GM12864 (cell line): ENCODE measurements around the gene NGB.
A peak's percentile ranks its signal among the peaks of the same experiment; 100 is the strongest.

Source experiments
- DNase-seq: peaks from one replicate; pipeline ENCODE4 v3.0.0-alpha.2; 2011; ENCODE audit warnings: low read depth
- H3K4me3 ChIP-seq: 2 replicates; pipeline ENCODE4 v1.5.1; 2011; ENCODE audit warnings: mild to moderate bottlenecking, low read depth, low read length, control low read depth
- TF ChIP-seq, protein P1 (sequence below): IDR thresholded peaks from 2 replicates; pipeline ENCODE4 v1.5.1; 2011; ENCODE audit warnings: low read depth, mild to moderate bottlenecking, moderate library complexity, low read length, control low read depth, inconsistent platforms; ENCODE audit errors: missing control alignments

The NGB gene

GRCh38 chr14:77306851-77307496, 36.0 kb upstream of the NGB start:
- no peak overlapping the region for H3K4me3 ChIP-seq
- TF ChIP-seq, protein P1, sequence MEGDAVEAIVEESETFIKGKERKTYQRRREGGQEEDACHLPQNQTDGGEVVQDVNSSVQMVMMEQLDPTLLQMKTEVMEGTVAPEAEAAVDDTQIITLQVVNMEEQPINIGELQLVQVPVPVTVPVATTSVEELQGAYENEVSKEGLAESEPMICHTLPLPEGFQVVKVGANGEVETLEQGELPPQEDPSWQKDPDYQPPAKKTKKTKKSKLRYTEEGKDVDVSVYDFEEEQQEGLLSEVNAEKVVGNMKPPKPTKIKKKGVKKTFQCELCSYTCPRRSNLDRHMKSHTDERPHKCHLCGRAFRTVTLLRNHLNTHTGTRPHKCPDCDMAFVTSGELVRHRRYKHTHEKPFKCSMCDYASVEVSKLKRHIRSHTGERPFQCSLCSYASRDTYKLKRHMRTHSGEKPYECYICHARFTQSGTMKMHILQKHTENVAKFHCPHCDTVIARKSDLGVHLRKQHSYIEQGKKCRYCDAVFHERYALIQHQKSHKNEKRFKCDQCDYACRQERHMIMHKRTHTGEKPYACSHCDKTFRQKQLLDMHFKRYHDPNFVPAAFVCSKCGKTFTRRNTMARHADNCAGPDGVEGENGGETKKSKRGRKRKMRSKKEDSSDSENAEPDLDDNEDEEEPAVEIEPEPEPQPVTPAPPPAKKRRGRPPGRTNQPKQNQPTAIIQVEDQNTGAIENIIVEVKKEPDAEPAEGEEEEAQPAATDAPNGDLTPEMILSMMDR: no peak
- DNase-seq: no peak

GRCh38 chr14:77306416-77306815, 35.4 kb upstream of the NGB start:
- TF ChIP-seq, protein P1: no peak
- no peak for DNase-seq

DNA sequence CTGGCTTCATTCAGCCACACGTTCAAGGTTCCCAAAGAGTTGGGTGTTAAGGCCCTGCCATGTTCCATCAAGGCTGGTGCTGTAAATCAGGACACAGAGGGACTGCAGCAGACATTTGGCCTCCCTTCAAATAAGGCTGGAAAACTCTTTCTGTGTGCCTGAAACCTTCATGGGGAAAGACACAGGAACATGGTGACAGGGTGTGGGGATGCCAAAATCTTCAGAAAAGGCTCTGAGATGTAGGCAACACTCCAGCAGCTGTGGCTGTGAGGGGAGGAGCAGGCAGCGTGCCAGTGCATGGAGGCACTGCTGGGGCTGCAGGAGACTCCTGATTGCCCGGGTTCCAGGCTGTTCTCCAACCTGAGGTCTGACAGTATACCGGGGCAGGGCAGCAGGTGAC, 34.7 kb upstream of the NGB start:
- TF ChIP-seq, protein P1: no peak
- H3K4me3 ChIP-seq: no peak overlapping the region
- no peak for DNase-seq

More at GRCh38 chr14:77306416-77306815, 35.4 kb upstream of the NGB start:
- no peak overlapping the region for H3K4me3 ChIP-seq

- DNase-seq: no peak
These were observed 32.6 kb upstream of the NGB start for GRCh38 chr14:77303417-77304156.

DNA sequence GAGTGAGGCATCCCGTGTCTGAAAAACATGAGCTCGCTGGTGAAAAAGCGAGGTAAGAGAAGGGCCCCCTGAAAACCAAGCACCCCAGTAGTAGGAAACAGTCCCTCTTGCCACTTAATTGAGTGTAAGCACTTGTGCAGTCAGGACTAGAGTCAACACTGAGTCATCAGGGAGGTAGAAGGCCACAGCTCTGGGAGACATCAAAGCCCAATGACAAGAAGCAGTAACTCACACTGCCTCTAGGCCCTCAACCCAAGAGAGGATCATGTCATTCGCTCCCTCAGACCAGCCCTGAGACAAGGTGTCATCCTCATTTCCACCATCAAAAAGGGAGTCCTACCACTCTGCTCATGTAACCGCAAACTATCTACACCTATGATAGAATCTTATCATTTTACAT, 31.9 kb upstream of the NGB start:
- DNase-seq: no peak

More at GRCh38 chr14:77303417-77304156, 32.6 kb upstream of the NGB start:
- TF ChIP-seq, protein P1: no peak
- H3K4me3 ChIP-seq: no peak overlapping the region

DNA sequence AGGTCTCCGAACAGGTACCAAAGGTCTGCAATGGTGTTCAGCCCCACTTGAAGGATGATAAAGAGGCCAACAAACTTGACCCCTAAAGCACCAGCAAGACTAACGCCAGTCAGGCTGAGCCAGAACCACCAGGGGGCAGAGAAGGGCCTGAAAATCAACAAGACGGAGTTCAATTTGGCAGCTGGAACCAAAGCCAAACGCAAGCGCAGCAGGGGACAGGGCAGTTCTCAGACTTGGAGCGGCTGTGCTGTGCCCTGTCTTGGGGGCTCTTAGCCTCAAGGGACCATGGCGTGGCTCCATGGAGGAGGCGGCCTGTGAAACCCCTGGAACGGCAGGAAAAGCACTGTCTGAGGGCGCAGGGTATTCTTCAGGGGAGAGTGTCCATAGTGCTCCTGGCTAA, 30.1 kb upstream of the NGB start:
- TF ChIP-seq, protein P1: peak; percentile 87
- no peak overlapping the region for H3K4me3 ChIP-seq
- peak; percentile 53 for DNase-seq

More for the DNA sequence above, 31.9 kb upstream of the NGB start:
- no peak overlapping the region for H3K4me3 ChIP-seq
- TF ChIP-seq, protein P1: no peak
